GM12873 (cell line): ENCODE data around the gene PPP1R7.

Experiments
- TF ChIP-seq, protein P1 (sequence below): IDR thresholded peaks from 2 replicates; pipeline ENCODE4 v1.5.1; 2012; ENCODE audit warnings: low read depth, mild to moderate bottlenecking, moderate library complexity, low read length, control low read depth; ENCODE audit not compliant: insufficient read depth; ENCODE audit errors: missing control alignments

The PPP1R7 gene

DNA sequence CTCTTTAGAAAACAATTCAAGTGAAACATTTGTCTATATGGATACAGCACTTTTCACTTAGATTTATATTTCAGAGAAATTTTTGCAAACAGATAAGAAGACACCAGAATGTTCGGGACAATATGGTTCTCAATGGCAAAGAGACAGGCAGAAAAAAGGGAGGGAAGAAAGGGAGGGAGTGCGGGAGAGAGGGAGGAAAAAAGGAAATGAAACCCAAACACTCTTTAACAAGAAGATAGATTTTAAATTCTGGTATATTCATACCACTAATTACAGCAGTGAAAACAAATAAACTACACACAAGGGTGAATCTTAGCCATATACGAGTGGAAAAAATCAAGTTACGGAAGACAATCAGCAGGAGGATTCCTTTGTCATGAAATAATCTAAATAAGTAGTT, 4.0 kb upstream of the PPP1R7 start:
- TF ChIP-seq, protein P1, sequence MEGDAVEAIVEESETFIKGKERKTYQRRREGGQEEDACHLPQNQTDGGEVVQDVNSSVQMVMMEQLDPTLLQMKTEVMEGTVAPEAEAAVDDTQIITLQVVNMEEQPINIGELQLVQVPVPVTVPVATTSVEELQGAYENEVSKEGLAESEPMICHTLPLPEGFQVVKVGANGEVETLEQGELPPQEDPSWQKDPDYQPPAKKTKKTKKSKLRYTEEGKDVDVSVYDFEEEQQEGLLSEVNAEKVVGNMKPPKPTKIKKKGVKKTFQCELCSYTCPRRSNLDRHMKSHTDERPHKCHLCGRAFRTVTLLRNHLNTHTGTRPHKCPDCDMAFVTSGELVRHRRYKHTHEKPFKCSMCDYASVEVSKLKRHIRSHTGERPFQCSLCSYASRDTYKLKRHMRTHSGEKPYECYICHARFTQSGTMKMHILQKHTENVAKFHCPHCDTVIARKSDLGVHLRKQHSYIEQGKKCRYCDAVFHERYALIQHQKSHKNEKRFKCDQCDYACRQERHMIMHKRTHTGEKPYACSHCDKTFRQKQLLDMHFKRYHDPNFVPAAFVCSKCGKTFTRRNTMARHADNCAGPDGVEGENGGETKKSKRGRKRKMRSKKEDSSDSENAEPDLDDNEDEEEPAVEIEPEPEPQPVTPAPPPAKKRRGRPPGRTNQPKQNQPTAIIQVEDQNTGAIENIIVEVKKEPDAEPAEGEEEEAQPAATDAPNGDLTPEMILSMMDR = no peak

DNA sequence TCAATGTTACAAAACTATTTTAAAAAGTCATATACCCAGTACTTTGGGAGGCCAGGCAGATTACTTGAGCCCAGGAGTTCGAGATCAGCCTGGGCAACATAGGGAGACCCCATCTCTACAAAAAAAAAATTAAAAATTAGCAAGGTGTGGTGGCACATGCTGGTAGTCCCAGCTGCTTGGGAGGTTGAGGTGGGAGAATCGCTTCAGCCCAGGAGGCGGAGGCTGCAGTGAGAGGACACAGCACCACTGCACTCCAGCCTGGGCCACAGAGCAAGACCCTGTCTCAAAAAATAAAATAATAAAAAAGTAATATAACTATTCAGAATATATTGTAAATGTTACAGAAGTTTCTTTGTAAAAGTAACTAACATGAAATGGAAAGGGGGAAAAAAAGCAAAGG, 2.9 kb upstream of the PPP1R7 start:
- TF ChIP-seq, protein P1 = no peak

DNA sequence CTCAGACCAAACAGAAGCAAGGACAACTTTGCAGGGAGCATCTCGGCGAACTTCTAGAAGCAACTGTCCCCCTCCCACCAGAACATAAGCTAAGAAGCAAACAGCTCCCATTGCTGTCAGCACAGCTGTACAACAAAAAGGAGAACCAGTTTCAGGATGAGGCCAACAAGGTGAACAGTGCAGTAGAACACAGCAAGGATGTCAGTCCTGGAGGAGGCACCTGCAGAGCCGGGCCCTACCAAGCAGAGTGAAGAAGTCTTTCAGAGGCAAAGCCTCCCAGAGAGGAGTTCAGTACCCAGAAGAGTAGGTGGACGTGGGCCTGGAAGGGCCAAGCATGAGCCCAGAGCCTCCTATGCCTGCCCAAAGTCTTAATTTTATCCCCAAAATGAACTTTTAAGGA, 2.0 kb upstream of the PPP1R7 start:
- TF ChIP-seq, protein P1 = no peak

DNA sequence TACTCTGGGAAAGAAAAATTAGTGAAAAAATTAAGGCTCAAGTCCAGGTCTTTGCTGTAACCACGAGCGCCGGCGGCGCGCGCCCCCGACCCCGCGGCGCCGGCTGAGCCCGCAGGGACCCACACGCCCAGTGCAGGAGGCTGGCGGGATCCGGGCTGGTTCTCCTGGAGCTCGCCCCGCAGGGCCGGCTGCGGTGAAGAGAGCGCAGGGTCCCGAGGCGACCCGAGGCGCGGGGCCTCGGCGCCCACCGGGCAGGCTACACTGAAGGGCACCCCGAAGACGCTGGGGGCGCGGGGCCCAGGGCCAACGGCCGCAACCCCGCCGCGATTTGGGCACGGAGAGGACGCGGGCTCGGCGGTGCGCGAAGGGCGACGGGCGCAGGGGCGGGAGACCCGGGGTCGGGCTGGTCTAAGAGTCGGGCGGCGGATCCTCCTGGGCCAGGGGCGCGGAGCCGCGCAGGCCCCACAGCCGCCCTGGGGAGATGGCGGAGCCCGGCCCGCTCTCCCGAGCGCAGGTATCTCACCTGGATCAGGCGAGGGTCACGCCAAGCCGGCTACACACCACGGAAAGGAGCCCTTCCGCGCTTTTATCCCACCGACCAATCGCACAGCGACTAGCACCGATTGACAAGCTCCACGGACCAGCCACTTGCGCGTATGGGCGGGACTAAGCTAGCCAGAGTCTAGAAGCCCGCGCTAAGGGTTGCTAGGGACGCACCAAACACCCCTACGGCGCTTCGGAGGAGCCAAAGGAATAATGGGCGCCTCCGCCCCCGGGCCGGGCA, 1.2 kb upstream of the PPP1R7 start, which contains the start of gene PASK:
PASK (minus strand) TSS at position 582 of the 784 bp plus-strand sequence. CDS start 6,440 bp downstream, outside the sequence.
- TF ChIP-seq, protein P1 = no peak

DNA sequence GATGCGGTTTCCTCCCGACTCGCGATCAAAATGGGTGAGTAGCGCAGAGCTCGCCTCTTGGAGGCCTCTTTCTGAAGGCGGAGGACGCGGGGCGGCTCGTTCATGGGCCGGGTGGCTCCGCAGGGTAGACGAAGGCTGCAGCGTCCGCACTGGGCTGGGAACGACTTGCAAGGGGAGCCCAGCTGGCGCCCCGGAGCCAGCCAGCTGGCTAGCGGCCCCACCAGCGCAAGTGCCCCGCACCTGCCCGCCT, 667 bp upstream of the PPP1R7 start:
- TF ChIP-seq, protein P1 = no peak

DNA sequence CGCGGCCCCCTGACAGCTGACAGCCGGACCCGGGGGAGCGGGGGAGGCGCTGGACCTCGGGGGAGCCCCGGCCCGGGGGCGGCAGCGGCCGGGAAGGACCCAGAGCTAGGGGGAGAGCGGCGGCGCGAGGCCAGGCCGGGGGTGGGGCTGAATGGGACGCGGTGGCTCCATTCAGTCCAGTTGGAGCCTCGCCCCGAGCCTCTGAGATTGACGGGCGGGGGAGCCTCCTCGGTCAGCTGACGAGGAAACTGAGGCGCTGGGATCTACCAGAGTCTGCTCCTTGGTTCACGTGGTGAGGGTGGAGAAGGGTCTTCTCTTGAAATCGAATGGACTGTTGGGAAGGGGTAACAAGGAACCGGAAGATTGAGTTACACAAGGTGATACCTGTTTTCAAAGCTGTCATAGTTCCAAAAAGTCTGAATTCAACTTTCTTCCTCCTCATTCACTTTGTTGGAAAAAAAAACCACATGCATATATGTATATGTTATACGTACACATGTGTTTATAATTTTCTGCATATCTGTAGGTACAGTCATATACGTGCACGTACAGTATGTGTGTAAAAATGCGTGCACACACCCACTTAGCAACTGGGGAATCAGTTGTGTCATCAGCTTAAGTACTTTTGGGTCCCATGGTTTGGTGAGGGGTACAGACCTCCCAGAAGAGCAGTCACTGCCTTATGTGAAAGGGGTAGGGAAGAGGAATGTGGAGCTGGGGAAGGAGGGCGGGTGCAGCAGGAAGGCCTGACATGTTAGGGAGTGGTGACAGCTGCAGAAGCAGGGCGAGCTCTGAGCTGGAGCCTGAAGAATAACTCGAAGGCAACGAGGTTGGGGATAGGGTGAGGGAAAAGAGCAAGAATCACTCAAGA, 628 bp downstream of the PPP1R7 start:
- TF ChIP-seq, protein P1 = no peak

DNA sequence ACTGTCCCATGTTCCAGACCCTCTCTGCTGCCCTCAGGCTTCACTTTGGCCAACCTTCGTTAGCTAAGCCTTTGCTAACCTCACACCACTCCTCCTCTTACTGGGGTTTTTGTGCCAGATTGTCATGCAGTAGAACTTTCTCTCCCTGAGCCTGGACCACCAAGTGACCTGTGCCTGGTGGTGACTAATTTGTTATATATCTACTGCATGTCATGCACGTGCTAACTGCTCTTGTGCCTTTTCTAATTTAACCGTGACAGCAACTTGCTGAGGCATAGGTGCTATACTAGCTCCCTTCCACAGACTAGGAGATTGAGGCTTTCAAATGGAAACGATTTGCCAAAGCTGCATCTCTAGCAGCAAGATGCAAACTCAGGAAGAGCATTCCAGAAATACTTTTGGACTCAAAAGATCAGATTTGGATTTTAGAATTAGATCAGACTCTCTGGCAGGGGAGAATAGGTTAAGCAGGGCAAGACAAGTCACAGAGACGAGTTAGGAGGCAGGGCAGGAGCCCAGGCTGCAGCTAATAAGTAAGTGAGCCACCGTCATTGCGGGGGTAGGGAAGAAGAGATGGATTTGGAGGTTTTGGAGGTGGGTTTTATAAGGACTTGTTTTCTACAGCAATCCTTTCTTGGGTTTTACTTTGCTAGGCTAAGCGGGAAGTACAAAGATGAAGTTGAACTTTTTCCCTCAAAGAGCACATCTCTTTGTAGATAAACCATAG, 1.8 kb downstream of the PPP1R7 start:
- TF ChIP-seq, protein P1 = no peak
